ENCODE data around the gene FGD4. TPM values are rescaled to one million over a fixed set of nuclear protein-coding genes. Genes with fewer than 3 reads are reported as not detected.
"Not testable (repeated sequence)": the region's sequence is repeated elsewhere in the genome, so short reads cannot be mapped to it uniquely, and the experiment has no call there.

FGD4 gene
- total RNA-seq, 3 donors from 2014 or later = 0.16 to 0.33 (median 0.22) TPM

DNA sequence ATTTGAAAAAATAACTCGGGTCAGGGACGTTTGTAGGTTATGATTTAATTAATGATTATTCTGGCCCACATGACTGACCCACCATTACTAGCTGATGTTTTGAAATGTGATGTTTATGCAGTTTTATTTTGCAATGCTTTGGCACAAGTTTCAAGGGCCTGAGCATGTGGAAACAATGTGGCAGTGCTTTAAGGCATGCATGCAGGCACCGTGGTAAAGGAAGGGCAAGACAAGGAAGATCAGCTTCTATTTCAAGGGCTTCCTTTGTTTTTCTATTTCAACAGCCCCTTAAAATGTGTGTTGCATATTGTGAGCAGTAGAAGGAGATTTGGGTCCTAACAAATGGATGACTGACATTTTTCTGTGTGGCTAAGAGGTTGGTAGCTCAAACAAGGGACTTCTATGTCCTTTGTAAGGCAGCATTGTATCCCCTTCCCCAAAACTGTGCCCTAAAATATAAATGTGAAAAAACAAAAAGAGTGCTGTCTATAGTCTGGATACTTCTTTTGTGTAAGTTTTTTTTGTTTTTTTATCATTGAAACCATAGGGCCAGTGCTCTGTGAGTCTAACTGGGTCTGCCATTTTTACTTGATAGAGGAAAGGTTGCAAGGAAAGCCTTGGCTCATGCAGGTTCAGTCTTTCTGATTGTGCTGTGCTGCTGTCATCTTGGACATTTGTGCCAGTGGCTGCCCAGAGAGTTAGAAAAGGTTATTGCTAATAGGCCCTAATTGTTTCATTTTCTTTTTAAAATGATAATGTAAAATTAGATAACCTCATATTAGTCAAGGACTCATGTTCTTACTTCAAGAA lies 103.5 kb downstream of the FGD4 start:
- DNase-seq (no peak), ATAC-seq (no peak)
- Mint-ChIP-seq H3K27me3 (ENCODE audit: low read depth) (peaks cover under 1% of the 10 kb centered on the region), H3K4me1 (ENCODE audit: low read depth) (no peaks in the 10 kb centered on the region), H3K9me3 (no peaks in the 10 kb centered on the region), H3K36me3 (ENCODE audit: insufficient read depth) (no peaks in the 10 kb centered on the region), H3K4me3 (no peak overlapping the region)

DNA sequence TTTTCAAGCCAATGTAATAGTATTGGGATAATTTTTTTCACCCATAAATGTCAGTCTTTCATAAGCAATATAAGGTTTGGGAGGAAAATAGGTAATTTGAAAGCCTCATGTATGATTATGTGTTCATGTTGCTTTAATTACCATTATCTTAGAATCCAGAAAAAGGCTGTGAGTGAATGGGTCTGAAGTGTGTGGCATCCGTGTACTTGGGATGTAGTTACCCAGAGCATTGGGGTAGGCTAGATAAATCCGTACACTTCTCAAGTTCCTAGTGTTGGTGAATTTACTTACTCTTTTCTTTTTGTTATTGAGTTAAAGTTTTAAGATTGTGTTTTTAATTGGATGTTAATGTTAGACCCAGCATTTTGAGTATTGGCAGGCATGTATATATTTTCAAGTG lies 104.4 kb downstream of the FGD4 start:
- H3K27me3 Mint-ChIP-seq (ENCODE audit: low read depth) = peaks cover 5% of the 10 kb centered on the region
- DNase-seq (no peak), ATAC-seq (no peak)
- H3K36me3 Mint-ChIP-seq (ENCODE audit: insufficient read depth) = no peaks in the 10 kb centered on the region
- H3K4me1 Mint-ChIP-seq (ENCODE audit: low read depth) = no peaks in the 10 kb centered on the region
- H3K9me3 Mint-ChIP-seq = no peaks in the 10 kb centered on the region
- H3K4me3 Mint-ChIP-seq = no peak overlapping the region

DNA sequence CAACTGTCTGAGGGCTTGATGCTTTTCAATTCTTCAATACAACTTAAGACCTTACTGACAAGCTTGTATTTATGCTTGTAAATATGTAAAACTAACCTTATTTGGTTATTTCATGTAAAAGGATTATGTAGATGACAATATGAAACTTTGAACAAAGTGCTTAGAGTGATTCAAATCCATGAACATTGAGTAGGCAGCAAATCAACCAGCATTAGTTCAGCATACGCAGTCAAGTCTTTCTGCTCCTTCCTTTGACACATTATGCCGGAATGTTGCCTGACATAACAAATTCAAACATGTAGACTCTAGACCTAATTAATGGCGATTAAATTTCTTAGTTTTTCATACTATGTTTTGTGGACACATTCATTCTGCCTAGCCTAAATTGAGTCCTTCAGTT lies 105.2 kb downstream of the FGD4 start:
- Mint-ChIP-seq H3K4me1 (ENCODE audit: low read depth) (no peaks in the 10 kb centered on the region), H3K36me3 (ENCODE audit: insufficient read depth) (no peaks in the 10 kb centered on the region), H3K27me3 (ENCODE audit: low read depth) (peaks cover 5% of the 10 kb centered on the region), H3K9me3 (no peaks in the 10 kb centered on the region), H3K4me3 (no peak overlapping the region)
- ATAC-seq (no peak), DNase-seq (no peak)

DNA sequence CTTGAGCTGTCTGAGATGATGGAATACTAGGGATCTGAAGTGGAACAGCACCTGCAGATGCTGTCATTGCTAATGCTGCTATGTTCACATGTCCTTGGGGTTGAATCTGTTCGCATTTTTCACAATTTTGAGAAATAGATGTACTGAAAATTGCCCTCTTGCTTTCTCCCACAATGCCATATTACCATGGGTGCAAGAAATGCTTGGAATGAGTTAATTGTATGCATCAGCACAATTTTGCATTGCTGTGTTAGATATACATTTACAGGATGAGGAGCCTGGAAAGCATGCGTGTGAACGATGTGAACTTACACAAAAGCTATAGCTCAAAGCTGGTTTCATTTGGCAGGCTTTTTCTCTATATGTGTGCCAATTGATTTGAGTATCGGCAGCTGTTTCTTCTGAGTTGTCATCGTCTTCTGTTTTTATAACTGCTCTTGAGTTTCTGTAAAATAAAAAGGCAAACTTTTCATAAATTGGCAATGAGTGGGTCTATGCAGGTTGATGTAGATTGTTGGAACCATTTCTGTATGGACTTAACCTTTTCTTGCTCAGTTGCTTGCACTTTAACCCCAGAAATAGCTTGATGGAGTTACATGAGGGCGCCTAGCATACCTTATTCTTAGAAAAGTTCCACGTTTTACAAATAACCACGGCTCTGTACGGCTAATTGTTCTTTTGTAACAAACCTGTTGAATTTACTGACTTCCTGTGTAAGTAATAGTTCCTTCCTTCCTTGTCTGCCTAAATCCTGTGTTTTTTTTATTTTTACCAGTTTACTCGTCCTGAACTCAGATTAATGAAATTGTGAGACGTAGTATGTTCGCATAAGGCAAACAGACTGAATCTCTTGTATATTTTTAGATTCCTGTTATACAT lies 105.9 kb downstream of the FGD4 start:
- Mint-ChIP-seq H3K27me3 (ENCODE audit: low read depth) (peaks cover 5% of the 10 kb centered on the region), H3K9me3 (no peaks in the 10 kb centered on the region), H3K4me1 (ENCODE audit: low read depth) (no peaks in the 10 kb centered on the region), H3K4me3 (no peak overlapping the region), H3K36me3 (ENCODE audit: insufficient read depth) (no peaks in the 10 kb centered on the region)
- DNase-seq (no peak), ATAC-seq (no peak)

DNA sequence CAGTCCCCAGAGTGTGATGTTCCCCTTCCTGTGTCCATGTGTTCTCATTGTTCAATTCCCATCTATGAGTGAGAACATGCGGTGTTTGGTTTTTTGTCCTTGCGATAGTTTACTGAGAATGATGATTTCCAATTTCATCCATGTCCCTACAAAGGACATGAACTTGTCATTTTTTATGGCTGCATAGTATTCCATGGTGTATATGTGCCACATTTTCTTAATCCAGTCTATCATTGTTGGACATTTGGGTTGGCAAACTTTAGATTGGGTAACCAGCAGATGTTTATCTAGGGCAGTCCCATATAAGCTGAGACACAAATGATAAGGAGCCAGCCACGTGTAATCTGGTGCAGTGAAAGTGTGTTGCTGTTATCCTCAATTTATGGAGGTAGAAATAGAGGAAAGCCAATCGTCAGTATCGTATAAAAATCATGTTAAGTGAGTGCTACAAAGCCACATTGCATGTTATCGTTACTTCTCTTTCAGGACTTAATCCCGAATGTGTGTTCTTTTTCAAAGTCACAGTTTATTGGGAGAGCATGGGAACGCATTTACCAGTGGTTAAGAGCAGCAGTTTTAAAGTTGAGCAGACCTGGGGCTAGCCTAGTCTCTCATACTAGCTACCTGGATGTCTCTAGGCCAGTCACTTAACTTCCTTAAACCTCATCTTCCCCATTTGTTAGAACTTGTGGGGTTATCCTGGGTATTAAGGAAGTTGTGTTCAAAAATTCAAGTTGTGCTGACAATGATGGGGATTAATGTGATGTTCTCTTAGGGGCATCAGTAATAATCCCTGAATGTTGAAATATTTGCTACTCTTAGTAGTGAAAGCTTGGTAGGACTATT lies 108.0 kb downstream of the FGD4 start:
- not testable (repeated sequence) for H3K36me3 Mint-ChIP-seq (ENCODE audit: insufficient read depth); H3K4me3 Mint-ChIP-seq; ATAC-seq; H3K27me3 Mint-ChIP-seq (ENCODE audit: low read depth); H3K4me1 Mint-ChIP-seq (ENCODE audit: low read depth); H3K9me3 Mint-ChIP-seq; DNase-seq

DNA sequence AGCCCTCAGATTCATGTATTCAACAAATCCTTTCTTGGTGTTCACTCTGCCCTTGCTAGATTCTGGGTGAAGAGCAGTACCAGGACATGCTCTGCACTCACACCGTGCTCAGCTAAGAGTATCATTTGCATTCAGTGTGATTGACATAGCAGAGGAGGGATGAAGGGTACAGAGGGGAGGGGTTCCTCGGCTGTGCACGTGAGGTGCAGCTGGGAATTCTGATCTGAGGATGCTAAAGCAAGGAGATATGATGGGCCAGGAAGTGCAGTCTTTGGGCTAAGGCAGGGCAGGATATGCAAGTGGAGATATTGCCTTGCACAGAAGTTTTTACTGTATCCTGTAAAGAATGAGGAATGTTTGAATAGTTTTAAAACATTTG lies 108.6 kb downstream of the FGD4 start:
- H3K4me3 Mint-ChIP-seq = no peak overlapping the region
- ATAC-seq (no peak), DNase-seq (no peak)
- no peaks in the 10 kb centered on the region for H3K36me3 Mint-ChIP-seq (ENCODE audit: insufficient read depth)
- no peaks in the 10 kb centered on the region for H3K4me1 Mint-ChIP-seq (ENCODE audit: low read depth)
- no peaks in the 10 kb centered on the region for H3K9me3 Mint-ChIP-seq
- H3K27me3 Mint-ChIP-seq (ENCODE audit: low read depth) = peaks cover 9% of the 10 kb centered on the region

DNA sequence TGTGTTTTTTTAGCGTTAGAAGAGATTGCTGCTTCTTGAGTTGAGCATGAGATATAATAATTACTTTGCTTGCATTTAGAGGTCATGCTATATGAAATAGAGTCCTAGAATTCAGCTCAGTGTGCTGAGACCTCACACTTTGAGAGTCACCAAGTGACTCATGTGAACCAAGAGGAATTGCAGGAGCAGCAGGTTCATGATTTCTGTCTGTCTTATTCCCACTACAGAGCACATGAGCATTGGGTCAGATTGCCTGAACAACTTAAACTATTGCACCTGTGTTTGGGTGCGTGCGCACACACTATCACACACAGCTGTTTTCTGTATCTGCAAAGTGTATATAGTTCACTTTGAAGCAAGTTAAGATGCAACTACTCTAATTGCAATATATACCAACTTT lies 109.3 kb downstream of the FGD4 start:
- no peak overlapping the region for H3K4me3 Mint-ChIP-seq
- peaks cover 9% of the 10 kb centered on the region for H3K27me3 Mint-ChIP-seq (ENCODE audit: low read depth)
- no peak for ATAC-seq

DNA sequence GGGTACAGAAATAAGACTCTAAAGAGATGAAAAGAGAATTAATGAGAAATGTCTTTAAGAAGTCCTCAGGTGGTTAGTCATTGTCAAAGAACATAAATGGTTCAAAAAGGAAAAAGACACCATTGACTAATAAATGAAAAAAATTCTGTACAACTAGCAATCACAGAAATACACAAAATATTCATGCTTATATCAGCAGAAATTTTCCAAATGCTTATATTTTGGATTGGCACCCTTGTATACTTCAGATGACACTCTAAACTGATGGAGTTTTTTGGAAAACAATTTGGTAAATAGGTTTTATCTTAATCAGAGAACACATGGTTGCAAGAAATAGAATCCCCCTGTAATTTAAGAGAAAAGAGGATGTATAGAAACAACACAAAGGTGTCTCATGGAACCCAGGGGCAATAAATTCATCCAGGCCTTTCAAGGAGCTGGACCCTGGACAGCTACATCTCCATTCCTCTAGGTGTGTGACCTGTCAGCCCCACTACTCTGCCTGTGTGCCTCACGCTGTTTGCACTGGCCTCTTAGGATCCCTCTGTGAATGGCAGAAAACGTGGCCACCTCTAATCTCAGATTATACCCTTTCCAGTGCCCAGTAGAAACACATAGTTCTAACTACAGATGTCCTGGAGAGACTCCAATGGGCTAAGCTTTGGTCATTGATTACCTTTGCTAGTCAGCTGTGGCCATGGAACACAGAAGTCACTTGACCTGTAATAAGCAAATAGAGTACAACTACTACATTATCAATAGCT lies 110.2 kb downstream of the FGD4 start:
- DNase-seq = no peak
- Mint-ChIP-seq H3K9me3 (no peaks in the 10 kb centered on the region), H3K36me3 (ENCODE audit: insufficient read depth) (no peaks in the 10 kb centered on the region), H3K4me1 (ENCODE audit: low read depth) (no peaks in the 10 kb centered on the region), H3K4me3 (no peak overlapping the region), H3K27me3 (ENCODE audit: low read depth) (peaks cover 9% of the 10 kb centered on the region)
- no peak for ATAC-seq

More for the DNA sequence above, 109.3 kb downstream of the FGD4 start:
- no peak for DNase-seq
- Mint-ChIP-seq H3K9me3 (no peaks in the 10 kb centered on the region), H3K36me3 (ENCODE audit: insufficient read depth) (no peaks in the 10 kb centered on the region), H3K4me1 (ENCODE audit: low read depth) (no peaks in the 10 kb centered on the region)

DNA sequence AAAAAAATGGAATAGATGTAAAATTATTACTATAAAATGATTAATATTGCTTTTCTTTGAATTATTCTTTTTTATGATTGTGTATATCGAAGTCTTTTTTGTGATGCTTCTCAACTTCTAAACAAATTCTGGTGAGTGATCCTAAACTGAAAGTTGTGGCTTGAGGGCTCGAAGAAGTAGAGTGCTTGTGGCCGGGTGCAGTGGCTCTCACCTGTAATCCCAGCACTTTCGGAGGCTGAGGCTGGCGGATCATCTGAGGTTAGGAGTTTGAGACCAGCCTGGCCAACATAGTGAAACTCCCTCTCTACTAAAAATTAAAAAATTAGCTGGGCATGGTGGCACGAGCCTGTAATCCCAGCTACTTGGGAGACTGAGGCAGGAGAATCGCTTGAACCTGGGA lies 112.6 kb downstream of the FGD4 start:
- H3K4me1 Mint-ChIP-seq (ENCODE audit: low read depth); DNase-seq; H3K36me3 Mint-ChIP-seq (ENCODE audit: insufficient read depth); H3K27me3 Mint-ChIP-seq (ENCODE audit: low read depth); H3K4me3 Mint-ChIP-seq; ATAC-seq; H3K9me3 Mint-ChIP-seq: not testable (repeated sequence)

DNA sequence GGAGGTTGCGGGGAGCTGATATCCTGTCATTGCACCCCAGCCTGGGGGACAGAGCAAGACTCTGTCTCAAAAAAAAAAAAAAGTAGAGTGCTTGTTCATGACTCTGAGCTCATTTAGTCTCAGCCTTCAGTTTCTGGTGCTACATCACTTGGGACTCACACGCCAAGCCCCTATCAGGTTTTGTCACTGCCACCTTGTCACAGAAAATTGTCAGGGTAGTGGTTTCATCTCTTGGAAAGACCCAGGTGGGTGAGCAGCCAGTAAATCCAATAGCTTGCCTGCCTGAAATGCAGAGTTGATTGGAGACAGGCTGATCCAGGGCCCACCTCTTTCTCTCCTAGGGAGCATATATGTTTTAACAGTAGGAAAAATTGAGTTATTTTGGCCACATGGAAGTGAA lies 113.0 kb downstream of the FGD4 start:
- H3K27me3 Mint-ChIP-seq (ENCODE audit: low read depth) = peaks cover 9% of the 10 kb centered on the region
- DNase-seq = no peak
- H3K4me1 Mint-ChIP-seq (ENCODE audit: low read depth) = no peaks in the 10 kb centered on the region
- no peaks in the 10 kb centered on the region for H3K36me3 Mint-ChIP-seq (ENCODE audit: insufficient read depth)
- no peaks in the 10 kb centered on the region for H3K9me3 Mint-ChIP-seq
- no peak overlapping the region for H3K4me3 Mint-ChIP-seq
- ATAC-seq = no peak

DNA sequence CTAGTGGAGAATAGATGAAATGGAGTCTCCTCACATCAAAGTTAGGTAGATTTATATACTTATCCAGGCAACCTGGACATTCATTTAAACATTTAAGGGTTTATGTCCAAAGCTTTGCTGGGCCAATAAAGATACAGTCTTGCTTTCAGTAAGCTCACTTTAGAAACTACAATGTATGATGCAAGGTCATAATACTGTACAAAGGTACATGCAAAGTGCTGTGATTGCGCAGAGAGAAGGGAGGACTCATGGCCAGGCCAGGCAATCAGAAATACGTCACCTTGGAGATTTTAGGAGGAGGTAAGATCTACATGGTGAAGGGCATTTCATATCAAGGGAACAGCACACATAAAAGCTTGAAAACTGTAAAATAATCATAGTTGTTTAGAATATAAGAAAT lies 113.6 kb downstream of the FGD4 start:
- H3K27me3 Mint-ChIP-seq (ENCODE audit: low read depth) = peaks cover 8% of the 10 kb centered on the region
- no peaks in the 10 kb centered on the region for H3K36me3 Mint-ChIP-seq (ENCODE audit: insufficient read depth)
- H3K4me1 Mint-ChIP-seq (ENCODE audit: low read depth) = no peaks in the 10 kb centered on the region
- no peak for DNase-seq
- no peak overlapping the region for H3K4me3 Mint-ChIP-seq
- no peak for ATAC-seq
- no peaks in the 10 kb centered on the region for H3K9me3 Mint-ChIP-seq

DNA sequence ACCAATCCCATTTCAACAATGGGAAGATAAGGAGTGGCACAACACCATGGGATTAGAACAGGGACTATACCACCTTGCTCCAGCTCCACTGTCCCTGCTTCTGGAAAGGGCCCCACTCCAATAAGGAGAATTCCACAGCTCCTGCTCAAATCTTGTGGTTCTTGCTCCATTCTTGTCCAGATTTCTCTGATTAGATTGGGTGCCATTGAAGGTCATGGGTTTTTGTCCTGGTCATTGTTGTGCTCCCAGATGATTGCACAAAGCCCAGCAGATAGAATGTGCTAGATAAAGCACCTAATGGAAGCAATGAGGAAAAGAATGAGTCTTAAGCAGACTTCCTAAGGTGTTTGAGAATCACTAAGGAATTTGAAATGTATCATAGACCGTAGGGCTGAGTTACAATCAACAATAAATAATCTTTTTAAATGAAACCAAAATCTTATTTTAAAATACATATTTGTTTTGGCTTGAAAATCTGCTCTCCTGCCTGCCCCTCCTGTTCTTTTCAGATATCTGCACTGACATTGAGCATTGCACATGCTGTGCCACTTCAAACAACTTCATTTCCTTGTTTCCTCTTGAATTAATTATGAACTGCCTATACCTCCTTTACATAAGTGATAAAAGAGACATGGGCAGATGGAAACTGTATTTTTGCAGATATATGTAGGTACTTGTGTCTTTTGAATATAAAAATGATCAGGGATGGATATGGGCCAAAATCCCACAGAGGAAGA lies 115.9 kb downstream of the FGD4 start:
- H3K27me3 Mint-ChIP-seq (ENCODE audit: low read depth) = peaks cover 4% of the 10 kb centered on the region
- no peak for ATAC-seq

DNA sequence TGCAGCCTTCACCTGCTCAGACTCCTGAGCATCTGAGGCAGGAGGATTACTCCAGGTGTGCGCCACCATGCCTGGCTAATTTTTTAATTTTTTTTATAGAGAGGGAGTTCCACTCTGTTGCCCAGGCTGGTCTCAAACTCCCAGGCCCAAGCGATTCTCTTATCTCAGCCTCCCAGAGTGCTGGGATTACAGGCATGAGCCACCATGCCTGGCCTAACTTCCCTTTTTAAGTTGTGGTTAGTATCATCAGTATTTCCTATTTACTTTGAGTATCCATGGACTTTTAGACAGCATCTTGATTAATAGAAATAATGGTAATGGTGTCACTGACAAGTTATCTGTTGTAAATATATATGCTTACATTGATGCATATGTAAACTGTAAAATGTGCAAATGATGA lies 116.9 kb downstream of the FGD4 start:
- DNase-seq (no peak), ATAC-seq (no peak)
- Mint-ChIP-seq H3K9me3 (no peaks in the 10 kb centered on the region), H3K27me3 (ENCODE audit: low read depth) (no peaks in the 10 kb centered on the region), H3K4me1 (ENCODE audit: low read depth) (no peaks in the 10 kb centered on the region), H3K36me3 (ENCODE audit: insufficient read depth) (no peaks in the 10 kb centered on the region), H3K4me3 (no peak overlapping the region)

More for the DNA sequence above, 115.9 kb downstream of the FGD4 start:
- Mint-ChIP-seq H3K9me3 (no peaks in the 10 kb centered on the region), H3K4me1 (ENCODE audit: low read depth) (no peaks in the 10 kb centered on the region), H3K36me3 (ENCODE audit: insufficient read depth) (no peaks in the 10 kb centered on the region), H3K4me3 (no peak overlapping the region)
- DNase-seq = no peak
